ENCODE results near the gene PKN2.

The PKN2 gene

DNA sequence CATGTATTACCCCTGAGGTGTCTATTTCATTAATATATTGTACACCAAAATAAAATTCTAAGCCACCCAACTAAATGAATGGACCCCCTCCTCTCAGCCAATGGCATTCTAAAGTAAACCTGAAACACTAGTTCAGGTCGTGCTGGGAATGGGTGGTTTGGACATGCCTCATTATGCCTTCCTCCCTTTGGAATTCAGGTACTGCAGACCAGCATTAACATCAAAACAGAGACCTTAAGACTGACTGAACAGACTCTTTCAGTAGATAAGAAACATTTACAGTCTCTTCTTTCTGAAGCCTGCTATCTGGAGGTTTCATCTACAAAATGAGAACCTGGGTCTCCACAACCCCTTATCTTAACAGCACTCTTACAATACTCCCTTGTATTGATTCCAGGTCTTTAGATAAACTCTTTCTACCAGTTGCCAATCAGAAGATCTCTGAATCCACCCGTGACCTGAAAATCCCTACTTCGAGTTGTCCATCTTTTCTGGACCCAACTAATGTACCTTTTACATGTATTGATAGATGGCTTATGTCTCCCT is 93.6 kb downstream of the PKN2 start:
- no peaks in the 10 kb centered on the region for H3K27me3 ChIP-seq (ENCODE audit: control insufficient read depth, insufficient read depth, low read length)
- H3K4me1 ChIP-seq (ENCODE audit: control insufficient read depth, insufficient read depth, low read length), result peaks cover 33% of the 10 kb centered on the region
- H3K9ac ChIP-seq (ENCODE audit: low read length), result no peak overlapping the region
- no peaks in the 10 kb centered on the region for H3K9me3 ChIP-seq (ENCODE audit: control insufficient read depth, low read length)
- H3K4me3 ChIP-seq (ENCODE audit: low read length), result no peak overlapping the region
- peaks cover 5% of the 10 kb centered on the region for H3K36me3 ChIP-seq (ENCODE audit: control insufficient read depth, insufficient read depth, low read length)

DNA sequence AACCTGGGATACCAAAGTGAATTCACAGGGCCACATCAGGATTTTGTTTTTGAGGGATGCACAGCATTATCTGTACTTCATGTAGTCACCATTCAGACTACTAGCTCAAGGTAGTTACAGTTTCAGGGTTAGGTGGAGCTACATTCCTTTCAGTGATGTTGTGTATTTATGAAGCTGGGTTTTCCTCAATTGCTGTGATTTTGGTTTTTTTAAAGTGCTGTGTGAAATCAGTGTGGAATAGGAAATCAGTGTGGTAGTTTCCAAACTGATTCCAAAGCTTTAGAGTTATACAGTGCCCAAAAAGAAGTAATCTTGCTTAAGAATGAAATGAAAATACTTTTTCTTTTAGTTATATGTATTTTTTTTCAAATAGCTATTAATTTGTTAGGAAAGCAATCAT is 95.8 kb downstream of the PKN2 start:
- Histone ChIP-seq H3K9ac (ENCODE audit: low read length) (no peak overlapping the region), H3K36me3 (ENCODE audit: control insufficient read depth, insufficient read depth, low read length) (peaks cover 5% of the 10 kb centered on the region), H3K4me3 (ENCODE audit: low read length) (no peak overlapping the region), H3K4me1 (ENCODE audit: control insufficient read depth, insufficient read depth, low read length) (peaks cover 30% of the 10 kb centered on the region), H3K27me3 (ENCODE audit: control insufficient read depth, insufficient read depth, low read length) (no peaks in the 10 kb centered on the region), H3K9me3 (ENCODE audit: control insufficient read depth, low read length) (no peaks in the 10 kb centered on the region)

DNA sequence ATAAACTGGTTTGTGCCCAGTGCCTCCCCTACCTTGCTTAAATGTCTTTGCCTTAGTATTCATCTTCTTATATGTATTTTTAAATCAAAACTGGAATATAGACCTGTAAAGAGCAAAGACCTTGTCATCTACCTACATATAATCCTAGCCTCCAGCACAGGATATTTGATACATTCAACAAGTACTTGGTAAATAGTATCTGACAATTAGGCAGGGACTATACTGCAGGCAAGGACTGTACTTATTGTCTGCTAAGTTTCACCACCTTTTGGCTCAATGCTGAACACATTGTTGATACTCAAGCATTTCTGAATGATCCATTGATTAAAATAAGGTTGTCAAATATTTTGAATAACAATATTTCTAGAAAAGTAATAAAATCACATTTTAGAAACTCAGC is 96.4 kb downstream of the PKN2 start:
- Histone ChIP-seq H3K4me1 (ENCODE audit: control insufficient read depth, insufficient read depth, low read length) (peaks cover 28% of the 10 kb centered on the region), H3K36me3 (ENCODE audit: control insufficient read depth, insufficient read depth, low read length) (peaks cover 5% of the 10 kb centered on the region), H3K9me3 (ENCODE audit: control insufficient read depth, low read length) (no peaks in the 10 kb centered on the region), H3K4me3 (ENCODE audit: low read length) (no peak overlapping the region), H3K27me3 (ENCODE audit: control insufficient read depth, insufficient read depth, low read length) (no peaks in the 10 kb centered on the region), H3K9ac (ENCODE audit: low read length) (no peak overlapping the region)

DNA sequence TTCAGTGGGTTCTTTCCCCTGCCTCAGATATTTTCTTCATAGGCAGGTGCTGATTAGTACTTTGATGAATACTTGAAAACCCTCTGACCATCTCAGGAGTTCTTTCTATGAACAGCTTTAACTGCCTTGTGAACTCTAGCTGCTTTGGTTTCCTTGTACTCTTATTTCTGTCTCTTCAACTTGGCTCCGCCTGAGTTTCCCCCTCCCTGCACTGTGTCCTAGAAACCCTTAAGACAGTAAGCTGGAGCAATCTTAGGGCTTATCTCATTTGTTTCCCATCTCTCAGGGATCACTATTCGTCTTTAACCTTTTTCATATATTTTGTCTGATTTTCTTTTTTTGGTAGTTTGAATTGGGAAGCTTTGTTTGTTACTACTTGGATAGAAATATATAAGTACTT is 99.1 kb downstream of the PKN2 start:
- no peak overlapping the region for H3K9ac ChIP-seq (ENCODE audit: low read length)
- H3K9me3 ChIP-seq (ENCODE audit: control insufficient read depth, low read length), result no peaks in the 10 kb centered on the region
- H3K4me1 ChIP-seq (ENCODE audit: control insufficient read depth, insufficient read depth, low read length), result peaks cover 26% of the 10 kb centered on the region
- H3K36me3 ChIP-seq (ENCODE audit: control insufficient read depth, insufficient read depth, low read length), result no peaks in the 10 kb centered on the region
- no peaks in the 10 kb centered on the region for H3K27me3 ChIP-seq (ENCODE audit: control insufficient read depth, insufficient read depth, low read length)
- no peak overlapping the region for H3K4me3 ChIP-seq (ENCODE audit: low read length)

GRCh38 chr1:88784551-88784950 is 100.5 kb downstream of the PKN2 start:
- Histone ChIP-seq H3K9ac (ENCODE audit: low read length) (no peak overlapping the region), H3K4me1 (ENCODE audit: control insufficient read depth, insufficient read depth, low read length) (peaks cover 26% of the 10 kb centered on the region), H3K9me3 (ENCODE audit: control insufficient read depth, low read length) (no peaks in the 10 kb centered on the region), H3K36me3 (ENCODE audit: control insufficient read depth, insufficient read depth, low read length) (no peaks in the 10 kb centered on the region), H3K27me3 (ENCODE audit: control insufficient read depth, insufficient read depth, low read length) (no peaks in the 10 kb centered on the region), H3K4me3 (ENCODE audit: low read length) (no peak overlapping the region)

DNA sequence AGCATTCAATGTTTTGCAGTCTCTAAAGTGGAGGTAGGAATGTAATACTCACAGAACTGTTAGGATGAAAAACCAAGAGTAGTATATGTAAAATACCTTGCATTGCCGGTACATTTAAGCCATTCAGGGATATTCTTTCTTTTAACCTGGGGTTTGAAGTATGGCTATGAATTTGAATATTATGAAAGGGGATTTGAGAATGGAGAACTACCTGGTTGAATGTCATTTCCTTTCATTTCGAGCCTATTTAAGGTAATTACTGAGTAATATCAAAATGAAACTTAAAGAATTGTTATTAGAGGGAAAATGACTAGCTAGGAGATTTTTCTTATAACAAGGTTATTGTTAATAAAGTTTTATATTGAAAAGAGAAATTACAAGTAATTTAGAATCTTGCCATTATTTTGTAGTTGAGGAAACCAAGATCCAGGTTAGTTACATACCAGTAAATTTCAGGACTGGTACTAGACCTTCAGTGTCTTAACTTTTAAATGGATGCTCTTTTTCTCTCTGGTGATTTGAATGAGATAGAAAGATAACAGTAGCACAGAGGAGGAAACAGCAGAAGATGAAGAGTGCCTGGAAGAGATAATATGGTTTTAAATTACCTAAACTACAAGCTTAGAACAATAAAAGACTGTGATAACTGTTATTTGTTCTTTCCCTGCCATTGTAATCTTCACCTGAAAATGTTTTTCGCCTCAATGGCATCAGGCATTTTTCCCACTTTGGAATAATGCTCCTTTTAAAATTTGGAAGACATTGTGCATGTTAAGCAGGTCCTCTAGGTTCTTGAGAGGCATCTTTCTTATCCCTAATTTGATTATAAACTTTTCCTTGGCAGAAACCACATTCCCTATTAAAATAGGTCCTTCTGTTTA is 103.2 kb downstream of the PKN2 start:
- peaks cover 11% of the 10 kb centered on the region for H3K4me1 ChIP-seq (ENCODE audit: control insufficient read depth, insufficient read depth, low read length)
- H3K9me3 ChIP-seq (ENCODE audit: control insufficient read depth, low read length), result no peaks in the 10 kb centered on the region
- no peak overlapping the region for H3K4me3 ChIP-seq (ENCODE audit: low read length)
- H3K36me3 ChIP-seq (ENCODE audit: control insufficient read depth, insufficient read depth, low read length), result no peaks in the 10 kb centered on the region
- H3K9ac ChIP-seq (ENCODE audit: low read length), result no peak overlapping the region
- no peaks in the 10 kb centered on the region for H3K27me3 ChIP-seq (ENCODE audit: control insufficient read depth, insufficient read depth, low read length)

GRCh38 chr1:88791192-88791591 is 107.1 kb downstream of the PKN2 start:
- Histone ChIP-seq H3K4me3 (ENCODE audit: low read length) (no peak overlapping the region), H3K27me3 (ENCODE audit: control insufficient read depth, insufficient read depth, low read length) (no peaks in the 10 kb centered on the region), H3K9ac (ENCODE audit: low read length) (no peak overlapping the region), H3K9me3 (ENCODE audit: control insufficient read depth, low read length) (no peaks in the 10 kb centered on the region), H3K4me1 (ENCODE audit: control insufficient read depth, insufficient read depth, low read length) (no peaks in the 10 kb centered on the region), H3K36me3 (ENCODE audit: control insufficient read depth, insufficient read depth, low read length) (no peaks in the 10 kb centered on the region)

DNA sequence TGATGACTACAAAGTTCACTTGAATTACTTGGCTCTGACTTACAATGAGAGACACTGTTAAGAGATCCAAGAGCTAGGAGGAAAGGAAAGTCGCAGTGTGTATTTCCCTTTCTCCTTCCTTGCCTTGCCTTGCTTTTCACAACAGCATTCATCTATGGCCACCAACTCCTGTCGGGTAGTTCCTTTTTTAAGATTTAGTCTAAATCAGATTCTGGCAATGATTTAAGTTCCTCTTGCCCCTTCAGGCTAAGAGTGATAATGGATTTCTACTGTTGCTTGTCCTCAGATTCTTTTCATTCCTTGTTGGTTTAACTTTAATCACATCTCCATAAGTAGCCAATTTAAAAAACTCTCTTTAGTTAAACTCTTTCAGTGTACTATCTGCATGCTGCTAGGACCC is 115.4 kb downstream of the PKN2 start:
- Histone ChIP-seq H3K4me3 (ENCODE audit: low read length) (no peak overlapping the region), H3K27me3 (ENCODE audit: control insufficient read depth, insufficient read depth, low read length) (no peaks in the 10 kb centered on the region), H3K36me3 (ENCODE audit: control insufficient read depth, insufficient read depth, low read length) (no peaks in the 10 kb centered on the region), H3K9me3 (ENCODE audit: control insufficient read depth, low read length) (no peaks in the 10 kb centered on the region), H3K9ac (ENCODE audit: low read length) (no peak overlapping the region), H3K4me1 (ENCODE audit: control insufficient read depth, insufficient read depth, low read length) (no peaks in the 10 kb centered on the region)

- Histone ChIP-seq H3K9me3 (ENCODE audit: control insufficient read depth, low read length) (no peaks in the 10 kb centered on the region), H3K27me3 (ENCODE audit: control insufficient read depth, insufficient read depth, low read length) (no peaks in the 10 kb centered on the region), H3K4me1 (ENCODE audit: control insufficient read depth, insufficient read depth, low read length) (no peaks in the 10 kb centered on the region), H3K9ac (ENCODE audit: low read length) (no peak overlapping the region), H3K36me3 (ENCODE audit: control insufficient read depth, insufficient read depth, low read length) (no peaks in the 10 kb centered on the region), H3K4me3 (ENCODE audit: low read length) (no peak overlapping the region)
Measured at GRCh38 chr1:88800382-88801051, 116.4 kb downstream of the PKN2 start.

DNA sequence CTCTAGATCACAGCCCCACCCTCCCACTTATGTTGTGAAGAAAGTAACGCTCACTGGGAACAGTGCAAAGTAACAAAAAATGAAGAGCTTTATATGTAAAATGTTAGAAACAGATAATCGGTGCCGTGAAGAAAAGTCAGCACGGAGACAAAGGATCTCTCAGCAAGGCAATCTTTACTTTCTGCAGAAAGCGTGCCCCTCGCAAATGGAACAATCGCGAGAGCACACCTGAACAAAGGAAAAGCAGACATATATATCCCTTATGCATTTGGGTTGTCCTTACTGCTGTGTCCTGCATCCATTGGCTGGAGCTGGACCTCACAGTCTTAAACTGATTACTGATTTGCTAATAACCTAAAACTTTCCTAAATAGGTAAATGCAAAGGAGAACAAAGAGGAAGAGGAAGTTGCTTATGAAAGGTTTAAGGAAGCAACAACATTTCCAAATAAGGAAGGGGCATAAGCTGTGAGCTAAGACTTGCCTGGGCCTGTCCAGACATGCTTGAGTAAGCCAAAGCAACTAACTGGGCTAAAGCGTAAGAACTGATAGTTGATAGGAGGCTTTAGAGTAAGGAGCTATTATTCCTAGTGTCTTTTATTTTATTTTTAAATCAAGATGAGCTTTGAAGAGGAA is 117.6 kb downstream of the PKN2 start:
- no peak overlapping the region for H3K9ac ChIP-seq (ENCODE audit: low read length)
- no peaks in the 10 kb centered on the region for H3K9me3 ChIP-seq (ENCODE audit: control insufficient read depth, low read length)
- no peak overlapping the region for H3K4me3 ChIP-seq (ENCODE audit: low read length)
- H3K36me3 ChIP-seq (ENCODE audit: control insufficient read depth, insufficient read depth, low read length), result no peaks in the 10 kb centered on the region
- no peaks in the 10 kb centered on the region for H3K27me3 ChIP-seq (ENCODE audit: control insufficient read depth, insufficient read depth, low read length)
- no peaks in the 10 kb centered on the region for H3K4me1 ChIP-seq (ENCODE audit: control insufficient read depth, insufficient read depth, low read length)

DNA sequence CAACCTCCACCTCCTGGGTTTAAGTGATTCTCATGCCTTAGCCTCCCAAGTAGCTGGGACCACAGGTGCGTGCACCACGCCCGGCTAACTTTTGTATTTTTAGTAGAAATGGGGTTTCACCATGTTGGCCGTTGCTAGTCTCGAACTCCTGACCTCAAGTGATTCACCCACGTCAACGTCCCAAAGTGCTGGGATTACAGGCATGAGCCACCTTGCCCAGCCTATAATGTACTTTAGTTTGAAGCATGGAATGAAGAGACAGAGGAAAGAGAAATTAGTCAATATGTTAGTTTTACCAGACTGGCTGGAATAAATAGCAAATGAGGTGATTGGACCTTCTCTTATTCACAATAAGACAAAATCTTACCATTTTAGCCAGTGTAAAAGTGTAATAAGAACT is 118.3 kb downstream of the PKN2 start:
- Histone ChIP-seq H3K9ac (ENCODE audit: low read length) (no peak overlapping the region), H3K27me3 (ENCODE audit: control insufficient read depth, insufficient read depth, low read length) (no peaks in the 10 kb centered on the region), H3K9me3 (ENCODE audit: control insufficient read depth, low read length) (no peaks in the 10 kb centered on the region), H3K4me1 (ENCODE audit: control insufficient read depth, insufficient read depth, low read length) (no peaks in the 10 kb centered on the region), H3K4me3 (ENCODE audit: low read length) (no peak overlapping the region), H3K36me3 (ENCODE audit: control insufficient read depth, insufficient read depth, low read length) (no peaks in the 10 kb centered on the region)

GRCh38 chr1:88802950-88803349 is 118.9 kb downstream of the PKN2 start:
- no peak overlapping the region for H3K4me3 ChIP-seq (ENCODE audit: low read length)
- no peaks in the 10 kb centered on the region for H3K4me1 ChIP-seq (ENCODE audit: control insufficient read depth, insufficient read depth, low read length)
- no peaks in the 10 kb centered on the region for H3K27me3 ChIP-seq (ENCODE audit: control insufficient read depth, insufficient read depth, low read length)
- H3K9ac ChIP-seq (ENCODE audit: low read length), result no peak overlapping the region
- H3K36me3 ChIP-seq (ENCODE audit: control insufficient read depth, insufficient read depth, low read length), result no peaks in the 10 kb centered on the region
- H3K9me3 ChIP-seq (ENCODE audit: control insufficient read depth, low read length), result no peaks in the 10 kb centered on the region

Data from mucosa of stomach (tissue), 1 donor.